Mammary epithelial cell (primary cell): Measurements from ENCODE around the gene PKHD1.

Source experiments
- EZH2 ChIP-seq: IDR thresholded peaks from 2 replicates; pipeline ENCODE4 v1.6.1; 2012; ENCODE audit warnings: low read length, inconsistent platforms, borderline replicate concordance
- TF ChIP-seq, protein P1 (sequence below), 2 donors: IDR thresholded peaks in 1 of 2; conservative IDR thresholded peaks in 1 of 2; 2 replicates each; pipeline ENCODE4 v1.5.1; 2011 to 2012; ENCODE audit warnings: inconsistent platforms in 2 of 2, low read length in 2 of 2, mild to moderate bottlenecking in 2 of 2, control low read depth in 1 of 2, low read depth in 1 of 2; ENCODE audit not compliant: insufficient read depth in 1 of 2; ENCODE audit errors: extremely low read depth in 1 of 2

DNA sequence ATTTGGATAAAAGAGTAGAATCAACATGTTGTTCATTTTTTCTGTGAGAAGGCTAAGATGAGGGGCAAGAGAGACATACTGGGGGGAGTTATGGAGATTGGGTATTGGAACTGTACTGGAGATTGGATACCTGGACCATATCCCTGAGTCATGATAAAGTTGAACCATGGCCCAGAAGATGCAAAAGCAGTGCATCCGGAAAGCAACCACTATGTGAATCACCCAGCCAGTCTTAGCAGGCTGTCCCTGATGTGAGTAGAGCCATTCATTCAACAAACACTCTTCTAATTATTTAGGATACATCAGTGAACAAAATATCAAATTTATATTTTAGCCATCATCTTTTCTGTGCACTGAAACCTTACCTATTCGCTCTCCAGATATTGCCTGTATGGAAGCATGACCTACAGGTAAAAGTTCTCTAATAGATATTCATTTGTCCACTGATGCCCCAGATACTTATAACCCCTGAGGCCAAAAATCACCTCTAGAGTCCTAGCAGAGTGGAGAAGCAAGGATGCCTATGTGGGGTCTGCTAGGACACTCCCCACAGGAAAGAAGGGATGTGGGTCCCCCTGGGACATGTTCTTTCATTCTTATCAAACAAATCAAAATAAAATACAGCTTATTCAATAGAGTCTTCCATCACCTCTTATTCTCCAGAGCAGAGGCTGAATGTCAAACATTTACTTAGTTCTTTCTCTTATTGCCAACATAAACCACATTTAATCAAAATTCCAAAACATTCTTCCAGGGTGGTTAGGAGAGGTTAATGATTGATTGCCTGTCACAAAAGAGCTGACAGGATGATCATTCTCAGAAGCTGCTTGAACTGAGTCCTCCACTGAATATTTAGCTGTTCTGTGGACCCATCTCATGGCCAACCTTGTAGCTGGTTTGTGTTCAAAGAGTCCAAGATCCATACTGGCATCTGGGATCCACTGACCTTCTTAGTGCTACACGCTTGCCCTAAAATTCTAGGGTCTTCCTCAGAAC lies 37.0 kb upstream of the PKHD1 start:
- TF ChIP-seq, protein P1, sequence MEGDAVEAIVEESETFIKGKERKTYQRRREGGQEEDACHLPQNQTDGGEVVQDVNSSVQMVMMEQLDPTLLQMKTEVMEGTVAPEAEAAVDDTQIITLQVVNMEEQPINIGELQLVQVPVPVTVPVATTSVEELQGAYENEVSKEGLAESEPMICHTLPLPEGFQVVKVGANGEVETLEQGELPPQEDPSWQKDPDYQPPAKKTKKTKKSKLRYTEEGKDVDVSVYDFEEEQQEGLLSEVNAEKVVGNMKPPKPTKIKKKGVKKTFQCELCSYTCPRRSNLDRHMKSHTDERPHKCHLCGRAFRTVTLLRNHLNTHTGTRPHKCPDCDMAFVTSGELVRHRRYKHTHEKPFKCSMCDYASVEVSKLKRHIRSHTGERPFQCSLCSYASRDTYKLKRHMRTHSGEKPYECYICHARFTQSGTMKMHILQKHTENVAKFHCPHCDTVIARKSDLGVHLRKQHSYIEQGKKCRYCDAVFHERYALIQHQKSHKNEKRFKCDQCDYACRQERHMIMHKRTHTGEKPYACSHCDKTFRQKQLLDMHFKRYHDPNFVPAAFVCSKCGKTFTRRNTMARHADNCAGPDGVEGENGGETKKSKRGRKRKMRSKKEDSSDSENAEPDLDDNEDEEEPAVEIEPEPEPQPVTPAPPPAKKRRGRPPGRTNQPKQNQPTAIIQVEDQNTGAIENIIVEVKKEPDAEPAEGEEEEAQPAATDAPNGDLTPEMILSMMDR (conservative IDR thresholded peaks at IDR 0.05 in 1 of 2, IDR thresholded peaks at IDR 0.05 in 1 of 2; ENCODE audit: extremely low read depth in 1 of 2, insufficient read depth in 1 of 2, low read depth in 1 of 2, low read length in 2 of 2): no peak
- no peak for TF ChIP-seq EZH2
